HL-60/S4 (cell line): ENCODE data around the gene POLD3.

Experiments used
- in situ Hi-C: fragments of 300-500 bp; cut with MboI; formaldehyde crosslinking; loops from 2 replicates; pipeline ENCODE4 v1.14.3; 2022; ENCODE audit warnings: low sequenced_read_pairs

Gene POLD3

GRCh38 chr11:74670171-74670570 is 77.8 kb downstream of the POLD3 start:
- in situ Hi-C loops, result no loop called here

DNA sequence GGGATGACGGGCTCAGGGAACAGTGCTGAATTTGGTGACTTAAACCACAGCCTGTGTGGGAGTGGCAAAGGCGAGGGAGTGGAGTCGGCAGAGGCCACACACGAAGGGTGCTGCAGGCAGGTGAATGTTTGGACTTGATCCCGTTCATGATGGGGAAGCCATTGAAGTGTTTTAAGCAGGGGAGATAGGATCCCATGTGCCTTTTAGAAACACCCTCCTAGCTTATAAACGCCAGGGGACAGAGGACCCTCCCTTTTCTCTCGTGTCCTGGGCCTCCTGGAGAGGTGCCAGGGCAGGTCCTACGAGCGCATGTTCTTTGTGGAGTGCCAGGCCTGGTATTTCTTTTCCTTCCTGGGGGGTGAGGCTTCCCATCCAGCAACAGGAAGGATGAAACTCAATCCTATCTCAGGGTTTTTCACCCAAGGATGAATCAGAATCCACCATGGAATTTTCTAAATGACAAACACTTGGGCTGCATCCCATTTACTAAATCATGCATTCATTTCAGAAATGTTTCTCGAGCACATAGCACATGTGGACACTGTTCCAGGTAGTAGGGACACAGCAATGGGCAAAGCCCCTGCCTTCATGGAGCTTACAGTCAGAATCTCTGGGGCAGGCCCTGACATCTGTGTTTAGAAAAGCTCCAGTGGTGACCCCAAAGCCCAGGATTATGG is 79.3 kb downstream of the POLD3 start:
- in situ Hi-C loops, result no loop called here

DNA sequence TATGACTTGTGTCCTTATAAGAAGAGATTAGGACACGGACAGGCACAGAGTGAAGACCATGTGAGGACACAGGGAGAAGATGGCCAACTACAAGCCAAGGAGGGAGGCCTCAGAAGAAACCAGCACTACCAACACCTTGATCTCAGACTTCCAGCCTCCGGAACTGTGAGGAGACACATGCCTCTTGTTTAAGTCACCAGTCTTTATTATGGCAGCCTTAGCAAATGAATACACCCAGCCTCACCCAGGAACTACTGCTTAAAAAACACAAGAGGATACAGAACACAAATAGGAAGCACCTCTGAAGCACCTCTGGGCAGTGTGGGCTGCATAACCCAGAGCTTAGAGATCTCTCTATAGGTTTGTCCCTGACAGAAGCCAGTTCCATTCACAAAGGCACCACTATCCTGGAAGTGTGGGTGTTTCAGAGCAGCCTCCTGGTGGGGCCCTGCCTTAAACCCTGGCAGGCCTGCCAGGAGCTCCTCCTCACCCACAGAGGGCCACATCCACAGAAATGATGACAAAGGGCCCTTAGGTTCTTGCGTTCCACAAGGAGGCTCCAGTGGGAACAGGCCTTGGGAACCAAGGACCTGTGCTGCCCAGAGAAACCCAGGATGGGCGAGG is 80.1 kb downstream of the POLD3 start:
- in situ Hi-C loops, result no loop called here

DNA sequence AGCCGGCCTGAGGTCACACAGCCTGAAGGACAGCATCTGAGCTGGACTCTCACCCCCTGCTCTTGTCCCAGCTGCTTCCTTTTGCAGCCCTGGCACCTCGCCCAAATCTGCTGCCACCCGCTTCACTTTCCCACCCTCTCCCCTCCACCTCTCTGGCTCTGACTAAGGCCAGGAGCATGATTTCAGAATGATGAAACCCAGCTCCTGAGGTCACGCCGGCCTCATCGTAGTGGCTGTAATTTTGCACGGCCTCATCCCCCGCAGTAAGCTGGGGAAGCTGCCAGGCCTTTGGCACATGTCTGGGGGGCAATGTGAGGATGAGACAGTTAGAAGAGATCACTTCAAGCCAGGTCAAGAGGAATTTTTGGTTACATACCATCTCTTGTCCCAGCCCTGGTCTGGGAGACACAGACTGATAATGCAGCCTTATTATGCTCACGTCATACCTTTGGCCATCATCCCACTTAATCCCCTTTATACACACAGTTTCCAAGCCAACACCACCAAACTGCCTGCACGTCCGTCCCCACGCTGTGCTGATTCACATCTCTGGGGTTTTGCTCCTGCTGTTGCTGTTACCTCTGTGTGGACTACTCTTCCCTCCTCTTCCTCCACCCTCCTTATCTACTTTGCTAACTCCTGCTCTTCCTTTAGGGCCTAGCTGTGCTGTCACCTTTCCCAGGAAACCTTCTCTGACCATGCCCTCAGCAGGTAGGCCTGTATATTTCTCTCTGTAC is 80.7 kb downstream of the POLD3 start:
- in situ Hi-C loops, result no loop called here

DNA sequence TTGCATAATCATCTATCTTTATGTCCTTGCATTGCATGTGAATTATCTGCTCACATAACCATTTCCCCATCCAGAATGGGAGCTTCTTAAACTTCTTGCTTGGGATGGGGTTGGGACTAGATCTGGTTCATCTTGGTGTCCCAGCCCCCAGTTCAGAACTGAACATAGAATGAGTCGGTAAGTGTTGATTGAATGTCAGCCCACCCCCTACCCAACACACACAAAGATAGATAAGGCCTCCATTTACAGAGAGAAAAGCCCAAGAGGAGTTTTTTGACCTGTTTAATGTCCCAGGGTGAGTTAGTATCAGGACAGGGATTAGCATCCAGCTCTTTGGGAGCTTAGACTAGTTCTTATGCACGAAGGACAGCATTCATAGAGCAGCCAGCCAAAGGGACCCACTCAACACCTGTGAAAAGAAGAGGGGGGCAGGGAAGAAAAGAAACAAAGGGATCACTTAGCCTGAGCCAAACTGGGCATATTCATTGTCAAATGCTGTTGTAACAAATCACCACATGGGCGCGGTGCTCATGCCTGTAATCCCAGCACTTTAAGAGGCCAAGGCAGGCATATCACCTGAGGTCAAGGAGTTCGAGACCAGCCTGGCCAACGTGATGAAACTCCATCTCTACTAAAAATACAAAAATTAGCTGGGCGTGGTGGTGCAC is 81.4 kb downstream of the POLD3 start:
- in situ Hi-C loops, result no loop called here

DNA sequence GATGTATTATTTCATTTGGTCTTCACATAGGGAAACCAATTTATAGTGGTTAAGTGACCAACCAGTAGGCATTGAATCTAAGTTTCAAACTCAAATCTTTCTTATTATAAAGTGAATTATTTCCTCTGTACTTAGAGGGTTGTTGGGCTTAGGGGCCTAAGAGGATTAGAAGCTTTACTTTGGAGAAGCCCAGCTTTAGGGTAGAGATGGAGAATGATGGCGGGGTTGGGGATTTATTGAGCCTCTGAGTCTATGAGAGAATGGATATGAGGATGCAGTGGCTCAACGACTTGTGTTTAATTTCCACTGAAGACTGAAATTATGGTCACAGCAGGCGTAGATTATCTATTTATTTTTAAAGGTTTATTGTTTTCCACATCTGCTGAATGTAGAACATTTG is 83.4 kb downstream of the POLD3 start:
- in situ Hi-C loops, result no loop called here

GRCh38 chr11:74676596-74676995 is 84.2 kb downstream of the POLD3 start:
- in situ Hi-C loops, result no loop called here

DNA sequence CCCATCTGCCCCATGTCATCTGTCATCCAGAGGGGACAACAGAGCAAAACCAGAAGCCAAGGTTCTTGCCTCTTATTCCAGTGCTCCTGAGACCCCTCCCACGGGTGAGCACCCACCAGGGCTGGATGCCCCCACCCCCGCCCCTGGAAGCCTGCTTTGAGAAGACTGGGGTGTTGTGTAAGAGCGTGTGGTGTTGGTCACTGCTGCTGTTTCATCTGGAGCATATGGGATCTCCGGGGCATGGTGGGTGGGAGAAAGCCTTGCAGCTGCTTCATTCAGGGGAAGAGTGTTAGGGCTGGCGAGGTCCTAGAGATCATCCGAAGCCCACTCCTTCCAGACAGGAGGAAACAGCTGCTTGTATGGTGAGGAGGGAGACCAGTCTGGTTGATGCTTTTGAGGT is 84.7 kb downstream of the POLD3 start:
- in situ Hi-C loops, result no loop called here

DNA sequence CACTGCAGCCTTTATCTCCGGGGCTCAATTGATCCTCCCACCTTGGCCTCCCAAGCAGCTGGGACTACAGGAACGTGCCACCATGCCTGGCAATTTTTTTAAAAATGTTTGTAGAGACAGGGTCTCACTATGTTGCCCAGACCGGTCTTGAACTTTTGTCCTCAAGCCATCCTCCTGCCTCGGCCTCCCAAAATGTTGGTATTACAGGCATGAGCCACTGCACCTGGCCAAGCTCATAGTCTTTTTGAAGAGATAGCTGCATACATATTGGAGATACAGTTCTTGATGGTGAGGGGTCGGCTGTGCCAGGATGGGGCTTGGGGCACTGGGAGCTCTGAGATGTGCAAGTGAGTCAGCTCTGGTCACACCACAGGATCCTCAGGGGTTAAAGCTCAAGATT is 85.7 kb downstream of the POLD3 start:
- in situ Hi-C loops, result no loop called here

DNA sequence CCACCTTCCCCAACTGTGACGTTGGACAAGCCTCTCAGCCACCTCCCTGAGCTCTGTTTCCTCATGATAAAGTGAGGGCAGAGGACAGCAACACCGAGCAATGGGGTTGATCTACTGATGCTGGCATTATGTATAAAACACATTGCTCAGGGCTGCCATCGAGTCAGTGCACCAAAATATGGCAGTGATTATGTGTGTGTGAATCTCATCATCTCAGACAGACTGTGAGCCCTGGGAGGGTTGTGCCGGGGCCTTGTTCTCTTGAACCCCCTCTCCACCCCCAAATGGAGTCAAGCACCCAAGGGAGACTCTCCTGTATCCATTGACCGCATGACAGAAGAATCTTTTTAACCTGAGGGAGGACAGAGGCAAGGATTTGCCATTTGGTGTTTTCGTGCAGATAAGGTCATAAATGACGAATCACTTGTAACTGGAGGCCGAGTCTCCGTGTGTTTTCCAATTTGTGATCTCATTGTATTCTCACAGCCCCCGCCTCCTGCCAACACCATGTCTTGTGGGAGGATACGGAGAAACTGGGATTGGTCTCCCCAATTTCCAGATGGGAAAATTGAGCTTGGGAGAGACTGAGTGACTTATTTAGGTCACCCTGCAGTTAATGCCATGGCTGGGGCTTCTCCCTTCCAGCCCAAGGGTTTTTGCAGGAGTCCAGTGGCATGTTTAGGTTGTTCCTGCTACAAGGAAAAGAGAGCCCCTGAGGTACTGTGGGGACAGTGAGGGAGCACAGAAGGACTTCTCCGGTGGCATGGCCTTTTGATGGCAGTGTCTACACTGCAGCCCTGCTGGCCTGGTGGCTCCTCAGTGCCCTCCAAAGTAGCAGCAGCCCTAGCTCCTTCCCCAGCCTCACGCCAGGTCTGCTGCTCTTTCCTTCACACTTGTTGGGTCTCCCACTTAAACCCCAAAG is 86.5 kb downstream of the POLD3 start:
- in situ Hi-C loops, result no loop called here

DNA sequence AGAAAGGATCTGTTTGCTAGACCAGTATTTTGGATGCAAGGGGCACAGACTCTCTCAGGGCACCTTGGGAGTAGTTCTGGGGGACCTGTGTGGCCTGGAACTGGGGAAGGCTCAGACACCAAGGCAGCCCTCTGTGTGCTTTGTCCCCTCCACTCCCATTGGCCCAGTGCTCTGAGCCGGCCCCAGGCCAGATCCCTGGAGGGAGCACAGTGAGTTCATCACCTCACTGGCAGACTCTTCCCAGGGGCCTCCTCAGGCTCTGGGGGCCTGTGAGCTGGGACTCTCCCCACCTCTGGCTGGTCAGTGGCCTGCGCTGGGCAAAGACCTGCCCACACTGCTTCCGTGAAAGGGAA is 87.1 kb downstream of the POLD3 start:
- in situ Hi-C loops, result no loop called here

GRCh38 chr11:74680035-74680671 is 87.8 kb downstream of the POLD3 start:
- in situ Hi-C loops, result no loop called here

DNA sequence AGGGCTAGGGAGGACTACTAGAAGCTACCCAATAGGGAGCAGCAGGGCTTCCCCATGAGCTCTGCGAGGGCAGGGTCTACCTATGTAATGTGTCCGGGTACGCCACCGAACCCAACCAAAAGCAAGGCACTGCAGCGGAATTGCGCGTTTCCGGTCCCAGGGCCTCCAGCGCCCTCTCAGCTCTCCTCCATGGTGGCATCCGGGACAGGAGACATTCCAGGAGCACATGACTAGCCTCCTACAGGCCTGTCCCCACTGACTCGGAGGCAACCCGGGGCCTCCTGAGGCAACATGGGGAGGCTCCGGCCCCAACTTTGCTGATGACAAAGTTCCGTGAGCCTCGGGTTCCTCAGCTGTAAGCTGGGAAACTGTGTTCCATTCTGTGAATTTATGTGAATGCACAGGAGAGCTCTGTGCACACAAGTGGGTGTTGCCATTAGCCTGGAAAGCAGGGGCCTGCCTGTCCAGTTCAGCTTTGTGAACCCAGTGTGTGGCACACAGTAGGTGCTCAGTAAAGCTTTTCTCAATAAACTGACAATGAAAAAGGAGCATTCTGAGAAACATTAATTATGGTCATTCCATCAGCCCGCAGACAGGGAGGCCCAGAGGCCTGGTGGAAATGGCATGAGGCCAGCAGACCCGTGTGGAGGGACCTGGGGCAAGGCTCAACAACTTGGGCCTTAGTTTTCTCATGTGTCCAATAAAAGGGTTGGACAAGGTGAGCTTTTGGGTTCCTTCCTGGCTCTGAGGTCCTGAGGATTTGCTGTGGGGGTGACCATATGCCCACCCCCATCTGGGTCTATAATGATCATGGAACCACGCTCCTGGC is 88.5 kb downstream of the POLD3 start:
- in situ Hi-C loops, result no loop called here

GRCh38 chr11:74681686-74682651 is 89.6 kb downstream of the POLD3 start:
- in situ Hi-C loops, result no loop called here

GRCh38 chr11:74682731-74683278 is 90.4 kb downstream of the POLD3 start:
- in situ Hi-C loops, result no loop called here

DNA sequence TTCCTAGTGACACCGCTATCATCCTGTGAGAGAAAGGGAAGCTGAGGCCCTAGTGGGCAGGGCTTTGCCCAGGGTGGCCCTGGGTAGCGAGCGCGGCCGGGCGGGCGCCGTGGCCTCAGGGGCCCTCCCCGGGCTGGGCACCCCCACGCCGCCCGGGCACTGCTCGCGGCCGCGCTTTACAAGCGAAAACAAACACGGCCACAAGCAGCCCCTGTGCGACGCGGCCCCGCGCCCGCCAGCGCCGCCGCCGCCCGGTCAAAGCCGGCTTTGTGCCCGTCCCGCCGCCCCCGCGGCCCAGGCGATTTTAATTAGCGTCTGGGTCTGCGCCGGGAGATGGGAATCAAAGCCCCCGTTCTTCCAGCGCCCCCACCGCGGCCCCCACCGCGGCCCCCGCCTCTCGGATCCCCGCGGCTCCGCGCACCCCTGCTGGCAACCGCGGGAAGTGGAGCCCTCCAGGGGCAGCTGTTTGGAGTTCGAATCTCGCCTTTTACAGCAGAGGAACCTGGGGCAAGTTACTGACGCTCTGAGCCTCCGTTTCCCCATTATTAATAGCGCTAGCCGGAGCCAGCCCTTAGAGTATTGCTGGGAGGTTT is 91.0 kb downstream of the POLD3 start:
- in situ Hi-C loops, result no loop called here

GRCh38 chr11:74683941-74684481 is 91.6 kb downstream of the POLD3 start:
- in situ Hi-C loops, result no loop called here
